Neuronal stem cell (in vitro differentiated cells): ENCODE measurements around the gene SULF2.

Experiments used
- DNase-seq: peaks from one replicate; pipeline ENCODE4 v3.0.0-alpha.2; 2013; ENCODE audit warnings: low spot score
- H2AFZ ChIP-seq: one replicate; pipeline ENCODE4 v1.6.1; 2013; ENCODE audit warnings: mild to moderate bottlenecking, low read length, inconsistent platforms
- H2AK5ac ChIP-seq: 2 replicates; pipeline ENCODE4 v1.6.1; 2013; ENCODE audit warnings: low read depth, mild to moderate bottlenecking, inconsistent platforms, low read length, moderate library complexity, mixed read lengths
- H2BK120ac ChIP-seq: 2 replicates; pipeline ENCODE4 v1.6.1; 2013; ENCODE audit warnings: low read depth, mild to moderate bottlenecking, inconsistent platforms, low read length, moderate library complexity, mixed read lengths
- H2BK12ac ChIP-seq: one replicate; pipeline ENCODE4 v1.6.1; 2013; ENCODE audit warnings: low read length, inconsistent platforms
- H2BK15ac ChIP-seq: 2 replicates; pipeline ENCODE4 v1.6.1; 2013; ENCODE audit warnings: mild to moderate bottlenecking, low read length, inconsistent platforms, mixed read lengths
- H2BK5ac ChIP-seq: one replicate; pipeline ENCODE4 v1.6.1; 2013; ENCODE audit warnings: inconsistent platforms, mild to moderate bottlenecking, low read length, moderate library complexity
- H3K14ac ChIP-seq: one replicate; pipeline ENCODE4 v1.6.1; 2013; ENCODE audit warnings: low read length, inconsistent platforms
- H3K18ac ChIP-seq: 2 replicates; pipeline ENCODE4 v1.6.1; 2013; ENCODE audit warnings: low read length, inconsistent platforms
- H3K23ac ChIP-seq: 2 replicates; pipeline ENCODE4 v1.6.1; 2013; ENCODE audit warnings: low read depth, mild to moderate bottlenecking, mixed read lengths, low read length, inconsistent platforms; ENCODE audit not compliant: poor library complexity
- H3K27ac ChIP-seq: replicated peaks from 3 replicates; pipeline ENCODE4 v1.5.1; 2013; ENCODE audit warnings: low read length, inconsistent platforms
- H3K27me3 ChIP-seq, 3 experiments: 2 replicates each; pipeline ENCODE4 v1.6.1; 2013; ENCODE audit warnings: low read length in 3 of 3, mild to moderate bottlenecking in 2 of 3, inconsistent platforms in 1 of 3, low read depth in 1 of 3, mixed read lengths in 1 of 3, moderate library complexity in 1 of 3; ENCODE audit not compliant: control insufficient read depth in 3 of 3, insufficient read depth in 3 of 3
- H3K36me3 ChIP-seq, 2 donors: replicated peaks in 1 of 2; 2 replicates each; pipeline ENCODE4 v1.6.1; 2013; ENCODE audit warnings: low read length in 2 of 2; ENCODE audit not compliant: control insufficient read depth in 2 of 2, insufficient read depth in 2 of 2
- H3K4ac ChIP-seq: 2 replicates; pipeline ENCODE4 v1.6.1; 2013; ENCODE audit warnings: inconsistent platforms, mild to moderate bottlenecking, low read length, moderate library complexity
- H3K4me1 ChIP-seq, 2 donors: 1 replicate in 1 of 2; 2 replicates in 1 of 2; pipeline ENCODE4 v1.6.1; 2013; ENCODE audit warnings: low read length in 2 of 2, low read depth in 1 of 2; ENCODE audit not compliant: control insufficient read depth in 2 of 2, insufficient read depth in 1 of 2
- H3K4me2 ChIP-seq: one replicate; pipeline ENCODE4 v1.6.1; 2013; ENCODE audit warnings: mild to moderate bottlenecking, low read length, inconsistent platforms; ENCODE audit not compliant: insufficient read depth, poor library complexity, severe bottlenecking
- H3K4me3 ChIP-seq, 2 donors: 2 replicates each; pipeline ENCODE4 v1.5.1; 2013; ENCODE audit warnings: low read length in 2 of 2, mild to moderate bottlenecking in 2 of 2, inconsistent platforms in 1 of 2, moderate library complexity in 1 of 2
- H3K79me1 ChIP-seq: one replicate; pipeline ENCODE4 v1.6.1; 2013; ENCODE audit warnings: low read depth, mild to moderate bottlenecking, inconsistent platforms, low read length, moderate library complexity
- H3K9ac ChIP-seq: one replicate; pipeline ENCODE4 v1.6.1; 2013; ENCODE audit warnings: mild to moderate bottlenecking, low read depth, low read length, inconsistent platforms; ENCODE audit not compliant: poor library complexity
- H3K9me3 ChIP-seq, 2 donors: replicated peaks in 1 of 2; 2 replicates each; pipeline versions ENCODE3 to v1.6.1; 2013; ENCODE audit warnings: low read length in 2 of 2, mild to moderate bottlenecking in 2 of 2, inconsistent platforms in 1 of 2, low read depth in 1 of 2, mixed read lengths in 1 of 2, moderate library complexity in 1 of 2; ENCODE audit not compliant: control insufficient read depth in 2 of 2, insufficient read depth in 1 of 2
- H4K8ac ChIP-seq: one replicate; pipeline ENCODE4 v1.6.1; 2013; ENCODE audit warnings: low read depth, mild to moderate bottlenecking, inconsistent platforms, low read length, moderate library complexity
- H4K91ac ChIP-seq: one replicate; pipeline ENCODE4 v1.6.1; 2013; ENCODE audit warnings: low read length, low read depth, mild to moderate bottlenecking, inconsistent platforms; ENCODE audit not compliant: poor library complexity
- WGBS, 2 donors: extraction: QIAGEN DNeasy Blood & Tissue Kit; methylation state at CpG; one replicate each; pipeline ENCODE4 v1.1.7; 2013; ENCODE audit warnings: missing lambda C conversion rate in 2 of 2, mixed read lengths in 1 of 2; ENCODE audit not compliant: insufficient read length in 2 of 2, insufficient replicate concordance in 1 of 2; ENCODE audit errors: extremely low coverage in 2 of 2; 5-methylcytosine and 5-hydroxymethylcytosine counted together

The SULF2 gene

GRCh38 chr20:47815866-47816265 lies 30.6 kb upstream of the SULF2 start:
- Histone ChIP-seq H3K4ac (no peak overlapping the region), H3K79me1 (no peaks in the 10 kb centered on the region), H3K27me3 (peaks cover 0 to 28% (median 0%) of the 10 kb centered on the region in 3 experiments), H4K8ac (no peak overlapping the region), H3K4me2 (no peak overlapping the region), H2AFZ (no peak overlapping the region), H3K9ac (no peak overlapping the region), H2BK15ac (peak overlapping the region; percentile 42), H4K91ac (no peak overlapping the region), H3K14ac (no peak overlapping the region), H2BK120ac (no peak overlapping the region), H3K23ac (no peak overlapping the region), H3K4me3 (no peak overlapping the region), H2BK12ac (no peak overlapping the region), H2BK5ac (no peak overlapping the region), H3K27ac (no peak overlapping the region), H3K9me3 (peaks cover 0 to 3% of the 10 kb centered on the region in 2 donors), H3K36me3 (no peaks in the 10 kb centered on the region), H3K18ac (peak overlapping the region; percentile 62), H2AK5ac (peak overlapping the region; percentile 12), H3K4me1 (peaks cover 0 to 6% of the 10 kb centered on the region in 2 donors)
- no peak for DNase-seq
- WGBS, 2 donors = no CpG with 5 or more reads among the region's 5 CpGs

GRCh38 chr20:47815416-47815806 lies 30.1 kb upstream of the SULF2 start:
- Histone ChIP-seq H3K27ac (no peak overlapping the region), H2AK5ac (no peak overlapping the region), H4K91ac (no peak overlapping the region), H3K36me3 (no peaks in the 10 kb centered on the region), H3K4ac (no peak overlapping the region), H3K14ac (no peak overlapping the region), H3K4me2 (no peak overlapping the region), H4K8ac (no peak overlapping the region), H2BK12ac (no peak overlapping the region), H2BK120ac (no peak overlapping the region), H3K9me3 (peaks cover 0 to 3% of the 10 kb centered on the region in 2 donors), H2BK15ac (no peak overlapping the region), H3K79me1 (no peaks in the 10 kb centered on the region), H3K4me1 (peaks cover 0 to 10% of the 10 kb centered on the region in 2 donors), H2AFZ (no peak overlapping the region), H3K27me3 (peaks cover 0 to 33% (median 0%) of the 10 kb centered on the region in 3 experiments), H3K4me3 (no peak overlapping the region), H2BK5ac (no peak overlapping the region), H3K18ac (no peak overlapping the region), H3K9ac (no peak overlapping the region), H3K23ac (no peak overlapping the region)
- no CpG with 5 or more reads among the region's 3 CpGs for WGBS, 2 donors
- no peak for DNase-seq

GRCh38 chr20:47814632-47815415 lies 29.5 kb upstream of the SULF2 start:
- DNase-seq = no peak
- peaks cover 0 to 38% (median 0%) of the 10 kb centered on the region in 3 experiments for H3K27me3 ChIP-seq
- WGBS, 2 donors = no CpG with 5 or more reads among the region's 4 CpGs

GRCh38 chr20:47810721-47811347 lies 25.6 kb upstream of the SULF2 start:
- peaks cover 0 to 3% of the 10 kb centered on the region in 2 donors for H3K9me3 ChIP-seq
- H2BK5ac ChIP-seq = no peak overlapping the region
- H3K79me1 ChIP-seq = no peaks in the 10 kb centered on the region
- no peak overlapping the region for H3K4me2 ChIP-seq
- no peak overlapping the region for H3K4ac ChIP-seq
- peak overlapping the region; percentile 76 for H2AK5ac ChIP-seq
- no peak overlapping the region for H3K18ac ChIP-seq
- no peak overlapping the region for H4K91ac ChIP-seq
- no peak overlapping the region for H2BK15ac ChIP-seq
- no peak overlapping the region for H2BK12ac ChIP-seq
- H3K9ac ChIP-seq = no peak overlapping the region
- no peak overlapping the region for H2AFZ ChIP-seq
- no peak overlapping the region for H2BK120ac ChIP-seq
- H4K8ac ChIP-seq = no peak overlapping the region
- H3K27ac ChIP-seq = no peak overlapping the region
- WGBS, 2 donors = no CpG with 5 or more reads among the region's 18 CpGs
- H3K23ac ChIP-seq = peak overlapping the region; percentile 46
- no peak overlapping the region for H3K4me3 ChIP-seq
- H3K36me3 ChIP-seq = no peaks in the 10 kb centered on the region
- H3K14ac ChIP-seq = no peak overlapping the region
- peaks cover 0 to 10% of the 10 kb centered on the region in 2 donors for H3K4me1 ChIP-seq
- H3K27me3 ChIP-seq = peaks cover 0 to 24% (median 0%) of the 10 kb centered on the region in 3 experiments
- no peak for DNase-seq

More at GRCh38 chr20:47814632-47815415, 29.5 kb upstream of the SULF2 start:
- Histone ChIP-seq H2AK5ac (no peak overlapping the region), H4K8ac (no peak overlapping the region), H4K91ac (no peak overlapping the region), H2BK5ac (no peak overlapping the region), H3K36me3 (no peaks in the 10 kb centered on the region), H3K4me3 (no peak overlapping the region), H3K4me2 (no peak overlapping the region), H3K4ac (no peak overlapping the region), H2AFZ (no peak overlapping the region), H2BK120ac (no peak overlapping the region), H3K23ac (peak overlapping the region; percentile 17), H3K9me3 (peaks cover 0 to 3% of the 10 kb centered on the region in 2 donors), H3K9ac (no peak overlapping the region), H2BK15ac (no peak overlapping the region), H3K79me1 (no peaks in the 10 kb centered on the region), H3K4me1 (peaks cover 0 to 15% of the 10 kb centered on the region in 2 donors), H3K14ac (no peak overlapping the region), H3K18ac (peak overlapping the region; percentile 78), H3K27ac (no peak overlapping the region), H2BK12ac (no peak overlapping the region)
